ENCODE data around the gene RHEB. TPM values are rescaled to one million over a fixed set of nuclear protein-coding genes. Genes with fewer than 3 reads are reported as not detected.

RHEB gene
- total RNA-seq, 1 donor from 2014 or later: 96.0 TPM

DNA sequence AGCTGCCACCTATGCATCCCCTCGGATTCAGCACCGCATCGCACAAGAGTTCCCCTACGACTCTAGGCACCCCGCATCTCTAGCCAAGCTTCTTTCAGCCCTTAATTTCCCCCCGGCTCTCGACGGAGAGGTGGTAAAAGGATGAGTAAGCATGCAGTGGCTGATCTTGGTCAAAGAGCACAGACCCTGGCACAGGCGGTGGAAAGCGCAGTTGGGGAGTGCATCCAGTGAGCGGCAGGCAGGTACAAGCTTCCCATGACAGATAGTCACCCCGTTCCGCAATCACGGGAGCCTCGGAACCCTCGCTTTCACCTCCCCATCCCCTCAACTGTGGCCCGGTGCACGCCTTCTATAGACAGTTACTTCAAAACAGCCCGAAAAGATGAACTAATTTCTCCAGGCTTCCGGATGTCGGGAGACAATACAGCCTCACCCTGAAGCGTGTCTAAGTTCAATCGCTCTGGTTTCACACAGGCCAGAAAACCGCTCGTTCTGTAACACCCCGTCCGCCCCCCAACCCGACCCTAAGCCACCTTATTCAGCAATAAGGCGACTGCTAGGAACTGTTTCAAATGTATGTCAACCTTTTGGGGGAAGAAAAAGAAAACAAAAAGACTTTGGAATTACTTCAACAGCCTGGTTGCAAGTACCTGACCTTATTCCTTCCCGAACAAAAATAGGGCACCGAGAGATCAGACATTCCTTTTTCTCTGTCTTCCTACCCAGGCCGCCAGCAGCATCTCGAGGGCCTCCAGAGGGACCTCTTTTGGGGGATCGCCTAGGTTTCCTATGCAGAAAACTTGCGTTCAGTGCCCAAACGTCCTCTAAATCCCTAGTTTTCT, 1.4 kb downstream of the RHEB start:
- H3K4me3 ChIP-seq: peak overlapping the region; percentile 75
- H3K27ac ChIP-seq: peak overlapping the region; percentile 97
- no peaks in the 10 kb centered on the region for H3K27me3 ChIP-seq (ENCODE audit: low read depth)
- H3K4me1 ChIP-seq: peaks cover 56% of the 10 kb centered on the region
- ATAC-seq (no peak), DNase-seq (peak; percentile 66)
- intact Hi-C loops (cut with DNase I): no loop called here
- no peaks in the 10 kb centered on the region for H3K36me3 ChIP-seq
- no peaks in the 10 kb centered on the region for H3K9me3 ChIP-seq
- TF ChIP-seq, protein P1, sequence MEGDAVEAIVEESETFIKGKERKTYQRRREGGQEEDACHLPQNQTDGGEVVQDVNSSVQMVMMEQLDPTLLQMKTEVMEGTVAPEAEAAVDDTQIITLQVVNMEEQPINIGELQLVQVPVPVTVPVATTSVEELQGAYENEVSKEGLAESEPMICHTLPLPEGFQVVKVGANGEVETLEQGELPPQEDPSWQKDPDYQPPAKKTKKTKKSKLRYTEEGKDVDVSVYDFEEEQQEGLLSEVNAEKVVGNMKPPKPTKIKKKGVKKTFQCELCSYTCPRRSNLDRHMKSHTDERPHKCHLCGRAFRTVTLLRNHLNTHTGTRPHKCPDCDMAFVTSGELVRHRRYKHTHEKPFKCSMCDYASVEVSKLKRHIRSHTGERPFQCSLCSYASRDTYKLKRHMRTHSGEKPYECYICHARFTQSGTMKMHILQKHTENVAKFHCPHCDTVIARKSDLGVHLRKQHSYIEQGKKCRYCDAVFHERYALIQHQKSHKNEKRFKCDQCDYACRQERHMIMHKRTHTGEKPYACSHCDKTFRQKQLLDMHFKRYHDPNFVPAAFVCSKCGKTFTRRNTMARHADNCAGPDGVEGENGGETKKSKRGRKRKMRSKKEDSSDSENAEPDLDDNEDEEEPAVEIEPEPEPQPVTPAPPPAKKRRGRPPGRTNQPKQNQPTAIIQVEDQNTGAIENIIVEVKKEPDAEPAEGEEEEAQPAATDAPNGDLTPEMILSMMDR (IDR thresholded peaks at IDR 0.05): no peak

DNA sequence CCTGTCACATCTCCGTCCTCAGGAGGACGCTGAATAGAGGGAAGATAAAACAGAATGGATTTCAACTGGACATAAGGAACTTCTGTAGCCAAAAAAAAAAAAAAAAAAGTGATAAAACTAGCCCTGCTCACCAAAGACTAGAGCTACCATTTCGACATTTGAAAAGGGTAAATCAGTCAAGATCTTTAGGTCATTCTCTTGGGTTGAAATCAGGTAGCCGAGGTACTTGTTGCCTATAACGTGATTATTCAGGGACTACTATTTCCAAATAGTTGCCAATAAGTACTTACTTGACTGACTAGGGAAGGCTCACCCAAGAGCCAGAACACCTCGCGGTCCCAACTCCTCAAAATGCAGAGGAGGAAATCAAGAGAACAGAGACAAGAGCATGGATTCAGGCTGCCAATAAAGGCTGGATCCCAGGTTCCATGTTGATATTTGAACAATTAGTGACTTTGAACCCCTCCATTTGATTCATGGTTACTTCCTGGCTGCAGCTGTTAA, 2.0 kb downstream of the RHEB start:
- Histone ChIP-seq H3K36me3 (no peaks in the 10 kb centered on the region), H3K4me3 (peak overlapping the region; percentile 75), H3K4me1 (peaks cover 62% of the 10 kb centered on the region), H3K9me3 (no peaks in the 10 kb centered on the region), H3K27ac (peak overlapping the region; percentile 97), H3K27me3 (ENCODE audit: low read depth) (no peaks in the 10 kb centered on the region)
- DNase-seq: no peak
- intact Hi-C loops (cut with DNase I): no loop called here
- TF ChIP-seq, protein P1 (IDR thresholded peaks at IDR 0.05): no peak
- ATAC-seq: no peak

DNA sequence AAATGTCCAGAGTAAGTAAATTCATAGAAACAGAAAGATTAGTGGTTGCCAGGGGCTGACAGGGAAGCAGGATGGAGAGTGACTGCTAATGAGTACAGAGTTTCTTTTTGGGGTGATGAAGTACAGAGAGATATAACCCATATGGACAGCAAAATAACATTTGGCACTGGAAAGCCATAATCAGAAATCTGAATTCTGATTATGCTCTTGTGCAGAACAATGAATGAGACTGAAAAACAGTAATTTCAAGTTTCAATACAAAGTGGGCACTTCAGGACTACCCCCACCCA, 4.5 kb downstream of the RHEB start:
- intact Hi-C loops (cut with DNase I): no loop called here
- Histone ChIP-seq H3K4me3 (no peak overlapping the region), H3K9me3 (no peaks in the 10 kb centered on the region), H3K27ac (no peak overlapping the region), H3K4me1 (peaks cover 69% of the 10 kb centered on the region), H3K36me3 (no peaks in the 10 kb centered on the region), H3K27me3 (ENCODE audit: low read depth) (no peaks in the 10 kb centered on the region)
- DNase-seq (no peak), ATAC-seq (no peak)
- TF ChIP-seq, protein P1 (IDR thresholded peaks at IDR 0.05): no peak

DNA sequence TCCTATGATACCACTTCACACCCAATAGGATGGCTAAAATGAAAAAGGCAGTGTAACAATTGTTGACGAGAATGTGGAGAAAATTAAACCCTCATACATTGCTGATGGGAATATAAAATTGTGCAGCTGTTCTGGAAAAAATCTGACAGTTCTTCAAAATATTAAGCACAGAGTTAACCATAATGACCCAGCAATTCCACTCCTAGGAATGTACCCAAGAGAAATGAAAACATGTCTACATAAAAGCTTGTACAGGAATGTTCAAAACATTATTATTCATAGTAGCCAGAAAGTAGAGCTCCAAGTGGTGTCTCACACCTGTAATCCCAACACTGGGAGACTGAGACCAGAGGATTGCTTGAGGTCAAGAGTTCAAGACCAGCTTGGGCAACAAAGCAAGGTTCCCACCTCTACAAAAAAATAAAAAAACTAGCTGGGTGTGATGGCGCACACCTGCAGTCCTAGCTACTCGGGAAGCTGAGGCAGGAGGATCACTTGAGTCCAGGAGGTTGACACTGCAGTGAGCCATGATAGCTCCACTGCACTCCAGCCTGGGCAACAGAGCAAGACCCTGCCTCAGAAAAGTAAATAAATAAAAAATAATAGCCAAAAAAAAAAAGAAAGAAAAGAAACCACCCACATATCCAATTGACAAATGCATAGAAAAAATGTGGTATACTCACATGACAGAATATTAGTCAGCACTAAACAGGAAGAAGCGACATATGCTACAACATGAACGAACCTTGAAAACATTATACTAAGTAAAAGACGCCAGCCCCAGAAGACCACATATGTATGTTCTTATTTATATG, 5.0 kb downstream of the RHEB start:
- Histone ChIP-seq H3K36me3 (no peaks in the 10 kb centered on the region), H3K9me3 (no peaks in the 10 kb centered on the region), H3K4me3 (no peak overlapping the region), H3K27ac (no peak overlapping the region), H3K4me1 (peaks cover 75% of the 10 kb centered on the region), H3K27me3 (ENCODE audit: low read depth) (no peaks in the 10 kb centered on the region)
- ATAC-seq (no peak), DNase-seq (no peak)
- TF ChIP-seq, protein P1 (IDR thresholded peaks at IDR 0.05): no peak
- intact Hi-C loops (cut with DNase I): no loop called here

DNA sequence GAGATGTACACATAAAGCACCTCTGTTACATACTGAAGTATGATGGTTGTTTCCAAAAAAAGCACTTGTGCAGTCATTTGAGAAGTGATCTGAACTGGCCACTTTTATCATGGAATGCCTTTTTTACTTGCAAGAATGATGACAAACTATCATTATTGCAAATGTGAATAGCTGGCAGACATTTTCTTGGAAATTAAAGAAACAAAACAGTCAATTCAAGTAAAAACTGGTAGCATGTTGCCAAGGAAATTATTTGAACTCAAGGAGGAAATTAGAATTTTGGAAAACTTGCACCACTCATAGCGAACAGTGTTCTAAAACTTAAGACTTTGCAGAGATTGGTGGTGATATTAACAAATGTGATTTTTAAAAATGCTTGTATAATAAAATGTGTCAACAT, 6.6 kb downstream of the RHEB start:
- Histone ChIP-seq H3K4me1 (peaks cover 87% of the 10 kb centered on the region), H3K4me3 (no peak overlapping the region), H3K27ac (no peak overlapping the region), H3K9me3 (no peaks in the 10 kb centered on the region), H3K27me3 (ENCODE audit: low read depth) (no peaks in the 10 kb centered on the region), H3K36me3 (no peaks in the 10 kb centered on the region)
- DNase-seq: no peak
- TF ChIP-seq, protein P1 (IDR thresholded peaks at IDR 0.05): no peak
- intact Hi-C loops (cut with DNase I): no loop called here
- no peak for ATAC-seq

All from lower lobe of right lung (tissue), 2 donors.